GM12873 (cell line): Measurements from ENCODE around the gene CD38.

Experiments used
- CTCF ChIP-seq: IDR thresholded peaks from 2 replicates; pipeline ENCODE4 v1.5.1; 2012; ENCODE audit warnings: low read depth, mild to moderate bottlenecking, moderate library complexity, low read length, control low read depth; ENCODE audit not compliant: insufficient read depth; ENCODE audit errors: missing control alignments

CD38 gene

DNA sequence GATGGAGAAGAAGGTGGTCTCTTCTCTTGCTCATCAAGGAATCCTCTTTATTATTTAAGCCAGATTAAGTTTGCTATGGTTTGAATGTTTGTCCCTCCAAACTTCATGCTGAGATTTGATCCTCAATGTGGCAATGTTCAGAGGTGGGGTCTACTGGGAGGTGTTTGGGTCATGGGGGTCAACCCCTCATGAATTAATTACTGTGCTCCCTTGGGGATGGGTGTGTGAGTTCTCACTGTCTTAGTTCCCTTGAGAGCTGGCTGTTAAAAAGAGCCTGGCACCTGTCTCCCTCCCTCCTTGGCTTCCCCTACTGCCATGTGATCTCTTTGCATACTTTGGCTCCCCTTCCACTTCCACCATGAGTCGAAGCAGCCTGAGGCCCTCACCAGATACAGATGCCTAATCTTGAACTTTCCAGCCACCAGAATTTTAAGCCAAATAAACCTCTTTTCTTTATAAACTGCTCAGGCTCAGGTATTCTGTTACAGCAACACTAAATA lies 36.0 kb upstream of the CD38 start:
- no peak for TF ChIP-seq CTCF

DNA sequence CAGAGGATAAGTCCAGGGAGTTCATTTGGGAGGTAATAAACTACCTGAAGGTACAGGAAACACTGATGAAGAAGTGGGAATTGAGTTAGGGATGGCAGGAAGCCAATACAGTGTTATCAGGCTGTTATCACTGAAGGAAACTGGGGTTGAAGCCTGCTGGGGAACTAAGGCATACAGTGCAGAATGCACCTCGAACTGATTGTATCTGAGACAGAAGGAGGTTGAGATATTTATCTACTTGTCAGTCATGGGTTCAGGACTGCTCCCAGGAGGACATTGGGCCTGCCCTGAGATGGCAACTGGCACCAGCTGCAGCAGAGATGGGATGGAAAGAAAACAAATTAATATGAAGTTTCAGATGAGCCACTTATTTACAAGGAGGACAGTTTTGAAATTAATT lies 35.5 kb upstream of the CD38 start:
- no peak for TF ChIP-seq CTCF

DNA sequence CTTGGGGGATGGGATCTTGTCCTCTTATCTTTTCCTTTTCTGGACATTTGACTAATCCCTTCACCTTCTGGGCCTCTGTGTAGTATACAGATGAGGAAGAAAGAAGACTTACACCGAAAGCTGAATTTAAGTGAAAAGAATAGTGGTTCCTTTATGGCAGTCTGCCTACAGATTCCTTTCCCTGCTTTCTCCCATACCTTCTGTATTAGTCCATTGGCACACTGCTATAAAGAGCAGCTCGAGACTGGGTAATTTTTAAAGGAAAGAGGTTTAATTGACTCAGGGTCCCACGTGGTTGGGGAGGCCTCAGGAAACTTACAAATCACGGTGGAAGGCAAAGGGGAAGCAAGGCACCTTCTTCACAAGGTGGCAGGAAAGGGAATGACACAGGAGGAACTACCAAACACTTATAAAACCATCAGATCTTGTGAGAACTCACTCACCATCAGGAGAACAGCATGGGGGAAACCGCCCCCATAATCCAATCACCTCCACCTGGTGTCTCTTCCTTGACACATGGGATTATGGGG lies 34.0 kb upstream of the CD38 start:
- no peak for TF ChIP-seq CTCF

DNA sequence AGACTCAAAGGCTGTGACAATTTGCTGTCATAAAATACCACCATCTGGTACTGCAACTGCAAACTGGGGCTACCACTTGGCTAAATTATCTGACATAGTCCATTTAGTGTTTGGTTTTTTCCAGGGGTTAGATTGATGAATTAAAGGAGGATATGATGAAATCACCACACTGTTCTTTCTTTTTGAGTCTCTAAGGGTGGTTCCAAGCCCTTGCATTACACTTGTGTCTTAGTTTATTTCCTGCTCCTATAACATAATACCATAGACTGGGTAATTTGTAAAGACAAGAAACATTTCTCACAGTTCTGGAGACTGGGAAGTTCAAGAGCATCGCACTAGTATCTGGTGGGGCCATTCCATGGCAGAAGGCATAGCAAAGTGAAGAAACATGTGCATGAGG lies 32.0 kb upstream of the CD38 start:
- no peak for TF ChIP-seq CTCF

DNA sequence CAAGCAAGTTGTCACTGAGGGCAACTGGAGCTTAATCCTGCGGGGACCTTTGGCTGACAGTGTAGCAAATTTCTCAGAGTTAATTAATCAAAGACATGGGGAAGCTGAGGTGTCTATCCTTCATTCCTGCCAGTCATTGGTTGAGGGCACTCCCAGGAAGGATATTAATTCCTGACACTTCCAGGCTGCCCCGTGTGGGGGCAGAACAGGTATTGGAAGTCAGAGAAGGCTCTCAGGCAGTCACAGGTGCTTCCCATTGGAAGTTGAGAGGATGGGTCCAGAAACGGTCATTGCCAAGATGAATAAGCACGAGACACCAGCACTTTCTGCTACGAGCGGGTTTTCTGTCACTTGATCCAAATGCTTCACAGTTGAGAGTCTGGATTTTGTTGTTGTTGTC lies 29.1 kb upstream of the CD38 start:
- no peak for TF ChIP-seq CTCF

DNA sequence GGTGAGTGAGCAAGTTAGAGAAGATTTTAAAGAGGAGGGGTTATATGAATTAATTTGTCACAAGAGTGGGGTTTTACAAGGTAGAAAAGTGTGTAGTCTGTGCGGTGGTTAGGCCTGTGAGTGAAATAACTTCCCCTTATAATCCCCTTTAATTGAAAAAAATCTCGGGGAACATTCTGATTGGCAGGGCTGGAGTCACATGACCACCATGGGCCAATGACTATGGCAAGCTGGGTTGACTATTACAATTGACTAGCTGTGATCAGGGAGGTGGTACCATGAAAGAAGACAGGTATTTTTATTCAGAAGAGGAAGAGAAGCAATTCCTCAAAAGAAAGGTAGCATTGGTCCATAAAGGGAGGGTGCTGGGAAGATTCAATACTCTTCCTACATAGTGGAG lies 27.0 kb upstream of the CD38 start:
- no peak for TF ChIP-seq CTCF

DNA sequence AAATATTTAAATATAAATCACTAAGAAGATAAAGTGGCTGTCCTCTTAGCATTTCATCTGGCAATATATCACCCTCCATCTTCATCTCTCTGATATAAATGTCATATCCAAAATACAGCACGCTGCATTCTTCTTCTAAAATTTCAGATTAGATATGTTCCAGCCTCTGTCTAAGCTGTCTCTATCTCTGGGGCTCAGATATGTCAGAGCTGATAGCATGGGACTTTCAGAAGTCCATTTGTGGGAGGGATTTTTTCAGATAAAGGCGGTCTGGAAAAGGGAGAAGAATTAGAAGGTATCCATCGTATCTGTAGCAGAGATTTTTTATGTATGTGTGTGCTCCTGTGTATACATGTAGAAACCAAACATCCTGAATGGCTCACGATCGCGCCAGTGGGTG lies 25.0 kb upstream of the CD38 start:
- TF ChIP-seq CTCF: no peak

DNA sequence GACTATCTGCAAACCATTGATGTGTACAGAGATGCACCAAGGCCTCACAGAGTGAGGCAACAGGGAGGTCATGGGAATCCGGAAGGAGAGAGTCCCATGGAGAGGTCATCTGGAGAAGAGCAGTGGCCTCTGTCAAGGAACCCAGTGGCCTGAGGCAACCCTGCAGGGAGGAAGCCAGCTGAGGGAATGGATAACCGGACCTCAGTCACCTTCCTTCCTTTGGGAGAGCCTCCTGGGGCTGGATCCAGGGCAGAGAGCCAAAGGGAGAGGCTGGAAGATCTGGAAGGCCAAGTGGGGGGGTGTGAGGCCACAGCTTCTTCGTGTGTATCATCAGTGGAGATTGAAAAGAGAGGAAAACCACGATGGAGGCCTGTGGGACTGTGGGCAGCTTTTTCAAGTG lies 24.3 kb upstream of the CD38 start:
- TF ChIP-seq CTCF: no peak
